Skeletal muscle satellite cell (primary cell): ENCODE results near the gene ABLIM3.

ENCODE experiments used
- H3K27me3 ChIP-seq: 2 replicates; pipeline ENCODE4 v1.7.0; 2013; ENCODE audit warnings: low read length; ENCODE audit not compliant: control insufficient read depth, insufficient read depth
- H3K36me3 ChIP-seq: 2 replicates; pipeline ENCODE4 v1.7.0; 2013; ENCODE audit warnings: mild to moderate bottlenecking, control low read depth, low read length; ENCODE audit not compliant: insufficient read depth
- H3K4me1 ChIP-seq: 2 replicates; pipeline ENCODE4 v1.7.0; 2013; ENCODE audit warnings: low read length; ENCODE audit not compliant: control insufficient read depth, insufficient read depth
- H3K4me2 ChIP-seq: 2 replicates; pipeline ENCODE4 v1.7.0; 2013; ENCODE audit warnings: mild to moderate bottlenecking, low read length
- H3K4me3 ChIP-seq: 2 replicates; pipeline ENCODE4 v1.7.0; 2013; ENCODE audit warnings: low read length
- H3K9ac ChIP-seq: 2 replicates; pipeline ENCODE4 v1.7.0; 2013; ENCODE audit warnings: mild to moderate bottlenecking, low read depth, low read length, moderate library complexity
- H3K9me3 ChIP-seq: replicated peaks from 2 replicates; pipeline ENCODE4 v1.7.0; 2013; ENCODE audit warnings: mild to moderate bottlenecking, control low read depth, low read length

Gene ABLIM3

DNA sequence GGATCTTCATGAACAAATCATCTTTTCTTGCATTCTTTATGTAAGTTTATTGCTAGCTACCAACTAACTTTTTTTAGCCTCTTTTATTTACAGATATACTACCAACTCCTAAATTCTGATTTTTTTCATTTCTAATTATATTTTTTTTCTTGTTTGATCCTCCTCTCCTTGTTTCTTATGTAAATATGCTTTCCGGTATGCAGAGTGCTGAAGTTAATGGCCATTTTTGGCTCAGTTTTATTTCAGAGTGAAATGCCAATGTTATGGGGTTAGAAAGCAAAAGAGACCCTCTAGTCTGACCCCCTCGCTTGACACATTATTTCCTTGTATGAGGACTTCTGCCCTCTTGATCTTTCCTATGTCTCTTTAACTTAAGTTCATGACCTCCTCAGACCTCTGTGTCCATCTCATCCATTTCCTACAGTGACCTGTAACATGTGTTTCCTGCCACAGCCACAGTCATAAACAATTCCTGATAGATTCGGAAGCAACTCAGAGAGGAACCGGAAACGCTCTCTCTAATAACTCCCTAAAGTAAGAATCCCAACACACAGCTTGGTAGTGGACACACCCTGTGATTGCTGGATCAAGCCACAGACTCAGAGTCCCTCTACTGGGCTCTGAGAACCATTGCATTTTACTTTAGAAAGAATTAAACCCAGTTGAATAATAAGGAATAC is 87.5 kb downstream of the ABLIM3 start:
- peak overlapping the region; percentile 14 for H3K4me2 ChIP-seq
- no peaks in the 10 kb centered on the region for H3K9me3 ChIP-seq
- H3K36me3 ChIP-seq = peaks cover 64% of the 10 kb centered on the region
- peaks cover 27% of the 10 kb centered on the region for H3K4me1 ChIP-seq
- no peak overlapping the region for H3K4me3 ChIP-seq
- peak overlapping the region; percentile 50 for H3K9ac ChIP-seq
- H3K27me3 ChIP-seq = no peaks in the 10 kb centered on the region

- peaks cover 65% of the 10 kb centered on the region for H3K36me3 ChIP-seq
- peak overlapping the region; percentile 50 for H3K9ac ChIP-seq
- H3K4me1 ChIP-seq = peaks cover 27% of the 10 kb centered on the region
- H3K27me3 ChIP-seq = no peaks in the 10 kb centered on the region
- no peaks in the 10 kb centered on the region for H3K9me3 ChIP-seq
- H3K4me3 ChIP-seq = no peak overlapping the region
- H3K4me2 ChIP-seq = no peak overlapping the region
Observed at GRCh38 chr5:149229298-149229937, 88.1 kb downstream of the ABLIM3 start.

GRCh38 chr5:149235841-149236240 is 94.5 kb downstream of the ABLIM3 start:
- Histone ChIP-seq H3K4me3 (no peak overlapping the region), H3K9ac (no peak overlapping the region), H3K27me3 (no peaks in the 10 kb centered on the region), H3K4me2 (no peak overlapping the region), H3K36me3 (peaks cover 88% of the 10 kb centered on the region), H3K9me3 (no peaks in the 10 kb centered on the region), H3K4me1 (no peaks in the 10 kb centered on the region)

DNA sequence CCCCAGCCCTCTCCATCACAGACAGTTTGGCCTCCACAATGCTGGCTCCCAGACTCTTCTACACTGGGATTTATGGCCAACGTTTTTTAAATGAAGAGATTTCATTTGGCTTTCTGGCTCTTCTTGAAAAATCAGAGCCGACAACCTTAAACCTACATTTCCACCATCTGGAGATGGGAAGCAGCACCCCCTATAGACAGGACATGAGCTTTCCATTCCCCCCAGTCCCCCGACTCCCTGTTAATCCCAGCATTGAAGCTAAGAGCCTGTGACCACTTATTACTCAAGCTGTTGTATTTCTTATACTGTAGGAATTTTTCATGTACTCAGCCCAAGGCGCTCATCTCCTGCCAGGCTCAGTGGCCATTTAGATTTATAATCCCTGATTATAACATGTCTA is 96.4 kb downstream of the ABLIM3 start:
- peaks cover 90% of the 10 kb centered on the region for H3K36me3 ChIP-seq
- no peaks in the 10 kb centered on the region for H3K9me3 ChIP-seq
- no peak overlapping the region for H3K4me2 ChIP-seq
- no peak overlapping the region for H3K4me3 ChIP-seq
- no peak overlapping the region for H3K9ac ChIP-seq
- H3K4me1 ChIP-seq = peaks cover 4% of the 10 kb centered on the region
- no peaks in the 10 kb centered on the region for H3K27me3 ChIP-seq

- Histone ChIP-seq H3K4me1 (peaks cover 4% of the 10 kb centered on the region), H3K36me3 (peaks cover 90% of the 10 kb centered on the region), H3K27me3 (no peaks in the 10 kb centered on the region), H3K4me2 (no peak overlapping the region), H3K9ac (no peak overlapping the region), H3K9me3 (no peaks in the 10 kb centered on the region), H3K4me3 (no peak overlapping the region)
Observed at GRCh38 chr5:149238540-149238939, 97.2 kb downstream of the ABLIM3 start.

- Histone ChIP-seq H3K4me3 (no peak overlapping the region), H3K4me1 (peaks cover 4% of the 10 kb centered on the region), H3K9me3 (no peaks in the 10 kb centered on the region), H3K4me2 (no peak overlapping the region), H3K36me3 (peaks cover 91% of the 10 kb centered on the region), H3K27me3 (no peaks in the 10 kb centered on the region), H3K9ac (no peak overlapping the region)
Observed at GRCh38 chr5:149239917-149240316, 98.6 kb downstream of the ABLIM3 start.

GRCh38 chr5:149240354-149240998 is 99.2 kb downstream of the ABLIM3 start:
- no peak overlapping the region for H3K4me3 ChIP-seq

DNA sequence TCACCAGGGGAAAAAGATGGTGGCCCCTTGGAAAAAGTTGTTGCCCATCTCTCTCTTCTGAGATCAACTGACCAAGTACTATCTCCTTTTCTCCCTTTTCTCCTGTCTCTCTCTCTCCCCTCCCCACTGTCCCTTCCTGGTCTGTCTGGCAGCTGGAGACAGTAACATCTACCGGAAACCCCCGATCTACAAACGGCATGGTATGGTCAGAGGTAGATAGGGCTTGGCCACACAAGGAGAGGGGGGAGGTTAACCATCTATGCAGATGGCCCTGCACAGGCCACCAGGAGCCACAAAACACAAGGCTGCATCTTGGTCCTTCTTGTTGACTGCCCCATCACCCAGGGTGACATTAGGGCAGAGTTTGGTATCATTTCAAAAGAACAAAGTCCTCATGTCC is 101.0 kb downstream of the ABLIM3 start:
- H3K9ac ChIP-seq = no peak overlapping the region
- H3K9me3 ChIP-seq = no peaks in the 10 kb centered on the region
- no peaks in the 10 kb centered on the region for H3K27me3 ChIP-seq
- no peak overlapping the region for H3K4me2 ChIP-seq
- H3K4me1 ChIP-seq = peaks cover 4% of the 10 kb centered on the region
- peaks cover 97% of the 10 kb centered on the region for H3K36me3 ChIP-seq
- H3K4me3 ChIP-seq = no peak overlapping the region

More at GRCh38 chr5:149240354-149240998, 99.2 kb downstream of the ABLIM3 start:
- Histone ChIP-seq H3K4me1 (peaks cover 4% of the 10 kb centered on the region), H3K9me3 (no peaks in the 10 kb centered on the region), H3K9ac (no peak overlapping the region), H3K36me3 (peaks cover 96% of the 10 kb centered on the region), H3K27me3 (no peaks in the 10 kb centered on the region), H3K4me2 (no peak overlapping the region)

- Histone ChIP-seq H3K9ac (no peak overlapping the region), H3K4me2 (no peak overlapping the region), H3K9me3 (no peaks in the 10 kb centered on the region), H3K27me3 (no peaks in the 10 kb centered on the region), H3K4me3 (no peak overlapping the region), H3K36me3 (peaks cover 95% of the 10 kb centered on the region), H3K4me1 (no peaks in the 10 kb centered on the region)
Observed at GRCh38 chr5:149246906-149247305, 105.6 kb downstream of the ABLIM3 start.

DNA sequence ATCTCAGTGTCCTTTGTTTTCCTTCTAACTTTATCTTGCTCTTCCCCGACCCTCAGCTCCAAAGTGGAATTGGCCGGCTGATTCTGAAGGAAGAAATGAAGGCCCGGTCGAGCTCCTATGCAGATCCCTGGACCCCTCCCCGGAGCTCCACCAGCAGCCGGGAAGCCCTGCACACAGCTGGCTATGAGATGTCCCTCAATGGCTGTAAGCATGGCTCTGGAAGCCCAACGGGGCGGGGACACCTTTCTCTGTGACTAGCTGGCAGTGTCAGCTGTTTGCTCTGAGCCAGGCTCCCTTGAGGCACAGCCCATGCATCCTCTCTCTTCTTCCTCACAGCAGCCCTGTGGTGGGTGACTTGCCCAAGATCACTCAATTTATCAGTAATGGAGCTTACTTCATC is 106.4 kb downstream of the ABLIM3 start:
- H3K4me2 ChIP-seq = no peak overlapping the region
- peaks cover 95% of the 10 kb centered on the region for H3K36me3 ChIP-seq
- H3K4me3 ChIP-seq = no peak overlapping the region
- no peaks in the 10 kb centered on the region for H3K9me3 ChIP-seq
- no peaks in the 10 kb centered on the region for H3K4me1 ChIP-seq
- no peaks in the 10 kb centered on the region for H3K27me3 ChIP-seq
- H3K9ac ChIP-seq = no peak overlapping the region

GRCh38 chr5:149251546-149251945 is 110.3 kb downstream of the ABLIM3 start:
- H3K27me3 ChIP-seq = no peaks in the 10 kb centered on the region
- H3K4me3 ChIP-seq = no peak overlapping the region
- H3K9me3 ChIP-seq = no peaks in the 10 kb centered on the region
- no peak overlapping the region for H3K9ac ChIP-seq
- no peak overlapping the region for H3K4me2 ChIP-seq
- H3K4me1 ChIP-seq = peaks cover 10% of the 10 kb centered on the region
- peaks cover 79% of the 10 kb centered on the region for H3K36me3 ChIP-seq
